ENCODE measurements around the gene POLR1G.

DNA sequence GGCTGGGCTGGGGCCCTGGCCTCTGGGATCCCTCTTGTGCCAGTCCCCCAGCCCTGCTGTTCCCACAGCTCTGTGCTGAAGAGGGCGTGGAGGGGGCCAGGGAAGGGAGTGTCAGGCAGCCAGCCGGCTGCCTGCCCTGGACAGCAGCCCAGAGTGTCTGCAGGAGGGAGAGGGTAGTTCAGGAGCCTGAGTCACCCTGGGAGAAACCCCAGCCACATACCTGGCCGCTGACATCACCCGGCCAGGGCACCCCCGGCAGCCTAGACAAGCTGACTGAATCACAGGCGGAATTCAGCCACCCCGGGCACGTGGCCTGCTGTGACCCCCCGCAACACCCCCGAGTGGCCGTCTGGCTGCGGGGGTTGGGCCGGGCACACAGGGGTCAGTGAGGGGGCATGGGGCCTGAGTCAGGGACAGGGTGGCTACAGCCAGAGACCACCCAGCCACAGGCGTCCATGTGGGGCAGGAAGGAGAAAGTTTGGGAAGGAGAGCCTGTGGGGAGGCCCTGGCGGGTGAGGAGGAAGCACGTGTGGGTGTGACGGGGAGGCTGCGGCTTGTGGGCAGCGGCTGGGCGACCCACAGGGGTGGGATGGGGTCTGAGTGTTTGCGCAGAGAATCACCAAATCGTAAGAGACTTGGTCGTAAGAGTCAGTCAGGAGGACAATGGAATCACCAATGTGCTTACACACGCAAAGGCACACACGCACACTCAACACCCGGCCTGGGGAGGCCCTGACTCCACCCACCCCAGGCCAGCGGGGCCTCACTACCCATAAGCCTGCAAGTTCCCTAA lies 49.5 kb downstream of the POLR1G start:
- TF ChIP-seq EP300 (IDR thresholded peaks at IDR 0.05) = no peak
- TF ChIP-seq, protein P1, sequence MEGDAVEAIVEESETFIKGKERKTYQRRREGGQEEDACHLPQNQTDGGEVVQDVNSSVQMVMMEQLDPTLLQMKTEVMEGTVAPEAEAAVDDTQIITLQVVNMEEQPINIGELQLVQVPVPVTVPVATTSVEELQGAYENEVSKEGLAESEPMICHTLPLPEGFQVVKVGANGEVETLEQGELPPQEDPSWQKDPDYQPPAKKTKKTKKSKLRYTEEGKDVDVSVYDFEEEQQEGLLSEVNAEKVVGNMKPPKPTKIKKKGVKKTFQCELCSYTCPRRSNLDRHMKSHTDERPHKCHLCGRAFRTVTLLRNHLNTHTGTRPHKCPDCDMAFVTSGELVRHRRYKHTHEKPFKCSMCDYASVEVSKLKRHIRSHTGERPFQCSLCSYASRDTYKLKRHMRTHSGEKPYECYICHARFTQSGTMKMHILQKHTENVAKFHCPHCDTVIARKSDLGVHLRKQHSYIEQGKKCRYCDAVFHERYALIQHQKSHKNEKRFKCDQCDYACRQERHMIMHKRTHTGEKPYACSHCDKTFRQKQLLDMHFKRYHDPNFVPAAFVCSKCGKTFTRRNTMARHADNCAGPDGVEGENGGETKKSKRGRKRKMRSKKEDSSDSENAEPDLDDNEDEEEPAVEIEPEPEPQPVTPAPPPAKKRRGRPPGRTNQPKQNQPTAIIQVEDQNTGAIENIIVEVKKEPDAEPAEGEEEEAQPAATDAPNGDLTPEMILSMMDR (IDR thresholded peaks at IDR 0.05) = peak in 1 of 4 experiments; percentile 13
- no peak for TF ChIP-seq POLR2A (IDR thresholded peaks at IDR 0.05)

Data from gastroesophageal sphincter (tissue), 3 donors.